Measurements from ENCODE around the gene CNTN6. TPM values are rescaled to one million over a fixed set of nuclear protein-coding genes. Genes with fewer than 3 reads are reported as not detected.
"Not testable (repeated sequence)": the region's sequence is repeated elsewhere in the genome, so short reads cannot be mapped to it uniquely, and the experiment has no call there.

Gene CNTN6
- total RNA-seq, 1 donor: 1.3 TPM

- TF ChIP-seq CTCF (IDR thresholded peaks at IDR 0.05; ENCODE audit: insufficient read depth, low read length): no peak
- no peak overlapping the region for H3K4me3 ChIP-seq (ENCODE audit: low read depth, low read length)
- DNase-seq (ENCODE audit: low read depth): no peak
Measured at GRCh38 chr3:1375145-1375544, 282.3 kb downstream of the CNTN6 start.

GRCh38 chr3:1380926-1381646 is 288.3 kb downstream of the CNTN6 start:
- no peak for TF ChIP-seq CTCF (IDR thresholded peaks at IDR 0.05; ENCODE audit: insufficient read depth, low read length)
- DNase-seq (ENCODE audit: low read depth): no peak
- no peak overlapping the region for H3K4me3 ChIP-seq (ENCODE audit: low read depth, low read length)

- TF ChIP-seq CTCF (IDR thresholded peaks at IDR 0.05; ENCODE audit: insufficient read depth, low read length): no peak
- no peak for DNase-seq (ENCODE audit: low read depth)
- H3K4me3 ChIP-seq (ENCODE audit: low read depth, low read length): no peak overlapping the region
Measured at GRCh38 chr3:1381647-1382036, 288.8 kb downstream of the CNTN6 start.

- not testable (repeated sequence) for H3K4me3 ChIP-seq (ENCODE audit: low read depth, low read length); DNase-seq (ENCODE audit: low read depth)
Measured at GRCh38 chr3:1387396-1387905, 294.6 kb downstream of the CNTN6 start.

GRCh38 chr3:1394188-1394587 is 301.4 kb downstream of the CNTN6 start:
- no peak for DNase-seq (ENCODE audit: low read depth)
- H3K4me3 ChIP-seq (ENCODE audit: low read depth, low read length): no peak overlapping the region
- no peak for TF ChIP-seq CTCF (IDR thresholded peaks at IDR 0.05; ENCODE audit: insufficient read depth, low read length)

- TF ChIP-seq CTCF (IDR thresholded peaks at IDR 0.05; ENCODE audit: insufficient read depth, low read length): no peak
- H3K4me3 ChIP-seq (ENCODE audit: low read depth, low read length): no peak overlapping the region
- no peak for DNase-seq (ENCODE audit: low read depth)
Measured at GRCh38 chr3:1400571-1400970, 307.7 kb downstream of the CNTN6 start.

GRCh38 chr3:1404270-1404962 is 311.6 kb downstream of the CNTN6 start:
- no peak for DNase-seq (ENCODE audit: low read depth)

More at GRCh38 chr3:1404270-1404962, 311.6 kb downstream of the CNTN6 start:
- no peak overlapping the region for H3K4me3 ChIP-seq (ENCODE audit: low read depth, low read length)
- no peak for TF ChIP-seq CTCF (IDR thresholded peaks at IDR 0.05; ENCODE audit: insufficient read depth, low read length)

All from fibroblast of the aortic adventitia (primary cell).